PFSK-1 (cell line): Measurements from ENCODE around the gene FGGY.

ENCODE experiments used
- POLR2AphosphoS5 ChIP-seq: IDR thresholded peaks from 2 replicates; pipeline ENCODE4 v1.6.1; 2012; ENCODE audit warnings: low read depth, mild to moderate bottlenecking, control low read depth, low read length, moderate library complexity
- SIN3A ChIP-seq: IDR thresholded peaks from 2 replicates; pipeline ENCODE4 v1.6.1; 2012; ENCODE audit warnings: mild to moderate bottlenecking, low read length, moderate library complexity, borderline replicate concordance; ENCODE audit not compliant: insufficient read depth
- TF ChIP-seq, protein P1 (sequence below), 2 experiments: IDR thresholded peaks; 2 replicates each; pipeline versions ENCODE4 v1.6.1 to v1.8.0; 2011 to 2012; ENCODE audit warnings: low read depth in 2 of 2, low read length in 2 of 2, control low read depth in 1 of 2, inconsistent platforms in 1 of 2, mild to moderate bottlenecking in 1 of 2, moderate library complexity in 1 of 2; ENCODE audit not compliant: insufficient read depth in 1 of 2

DNA sequence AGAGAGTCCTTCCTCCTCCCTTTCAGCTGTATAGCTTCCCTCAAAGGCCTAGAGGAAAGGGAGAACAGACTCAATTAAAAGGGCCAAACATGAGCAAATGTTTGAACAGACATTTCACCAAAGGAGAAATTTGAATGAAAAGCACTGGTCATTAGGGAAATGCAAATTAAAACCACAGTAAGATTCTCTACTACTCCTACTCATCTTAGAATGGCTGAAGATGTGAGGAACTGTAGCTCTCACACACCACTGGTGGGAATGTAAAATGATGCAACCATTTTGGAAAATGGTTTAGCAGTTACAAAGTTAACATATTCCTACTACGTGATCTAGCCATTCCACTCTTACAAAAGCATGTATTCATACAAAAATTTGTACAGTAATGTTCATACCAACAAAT, 264.9 kb downstream of the FGGY start:
- TF ChIP-seq SIN3A = no peak
- TF ChIP-seq, protein P1, sequence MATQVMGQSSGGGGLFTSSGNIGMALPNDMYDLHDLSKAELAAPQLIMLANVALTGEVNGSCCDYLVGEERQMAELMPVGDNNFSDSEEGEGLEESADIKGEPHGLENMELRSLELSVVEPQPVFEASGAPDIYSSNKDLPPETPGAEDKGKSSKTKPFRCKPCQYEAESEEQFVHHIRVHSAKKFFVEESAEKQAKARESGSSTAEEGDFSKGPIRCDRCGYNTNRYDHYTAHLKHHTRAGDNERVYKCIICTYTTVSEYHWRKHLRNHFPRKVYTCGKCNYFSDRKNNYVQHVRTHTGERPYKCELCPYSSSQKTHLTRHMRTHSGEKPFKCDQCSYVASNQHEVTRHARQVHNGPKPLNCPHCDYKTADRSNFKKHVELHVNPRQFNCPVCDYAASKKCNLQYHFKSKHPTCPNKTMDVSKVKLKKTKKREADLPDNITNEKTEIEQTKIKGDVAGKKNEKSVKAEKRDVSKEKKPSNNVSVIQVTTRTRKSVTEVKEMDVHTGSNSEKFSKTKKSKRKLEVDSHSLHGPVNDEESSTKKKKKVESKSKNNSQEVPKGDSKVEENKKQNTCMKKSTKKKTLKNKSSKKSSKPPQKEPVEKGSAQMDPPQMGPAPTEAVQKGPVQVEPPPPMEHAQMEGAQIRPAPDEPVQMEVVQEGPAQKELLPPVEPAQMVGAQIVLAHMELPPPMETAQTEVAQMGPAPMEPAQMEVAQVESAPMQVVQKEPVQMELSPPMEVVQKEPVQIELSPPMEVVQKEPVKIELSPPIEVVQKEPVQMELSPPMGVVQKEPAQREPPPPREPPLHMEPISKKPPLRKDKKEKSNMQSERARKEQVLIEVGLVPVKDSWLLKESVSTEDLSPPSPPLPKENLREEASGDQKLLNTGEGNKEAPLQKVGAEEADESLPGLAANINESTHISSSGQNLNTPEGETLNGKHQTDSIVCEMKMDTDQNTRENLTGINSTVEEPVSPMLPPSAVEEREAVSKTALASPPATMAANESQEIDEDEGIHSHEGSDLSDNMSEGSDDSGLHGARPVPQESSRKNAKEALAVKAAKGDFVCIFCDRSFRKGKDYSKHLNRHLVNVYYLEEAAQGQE (IDR thresholded peaks at IDR 0.05; ENCODE audit: insufficient read depth in 1 of 2, low read depth in 2 of 2, low read length in 2 of 2) = no peak
- TF ChIP-seq POLR2AphosphoS5 = no peak
